ENCODE data around the gene TSR3.
"Not testable (repeated sequence)": the region's sequence is repeated elsewhere in the genome, so short reads cannot be mapped to it uniquely, and the experiment has no call there.

Gene TSR3

DNA sequence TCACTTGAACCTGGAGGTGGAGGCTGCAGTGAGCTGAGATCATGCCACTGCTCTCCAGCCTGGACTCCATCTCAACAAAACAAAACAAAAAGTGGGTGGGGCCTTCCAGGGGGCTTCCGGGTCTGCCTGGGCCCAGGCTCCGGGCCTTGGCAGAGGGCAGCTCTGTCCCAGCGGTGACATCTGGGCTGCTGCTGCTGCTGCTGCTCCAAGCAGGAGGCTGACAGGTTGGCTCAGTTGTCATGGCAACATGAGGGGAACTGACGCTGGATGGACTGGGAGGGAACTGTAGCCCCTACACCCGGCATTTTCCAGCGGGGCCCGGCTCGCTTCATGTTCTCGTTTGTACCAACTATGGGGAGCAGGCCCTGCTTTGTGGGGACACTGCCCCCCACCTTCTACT is 14.2 kb downstream of the TSR3 start:
- DNase-seq (ENCODE audit: low read depth in 2 of 2) = no peak

DNA sequence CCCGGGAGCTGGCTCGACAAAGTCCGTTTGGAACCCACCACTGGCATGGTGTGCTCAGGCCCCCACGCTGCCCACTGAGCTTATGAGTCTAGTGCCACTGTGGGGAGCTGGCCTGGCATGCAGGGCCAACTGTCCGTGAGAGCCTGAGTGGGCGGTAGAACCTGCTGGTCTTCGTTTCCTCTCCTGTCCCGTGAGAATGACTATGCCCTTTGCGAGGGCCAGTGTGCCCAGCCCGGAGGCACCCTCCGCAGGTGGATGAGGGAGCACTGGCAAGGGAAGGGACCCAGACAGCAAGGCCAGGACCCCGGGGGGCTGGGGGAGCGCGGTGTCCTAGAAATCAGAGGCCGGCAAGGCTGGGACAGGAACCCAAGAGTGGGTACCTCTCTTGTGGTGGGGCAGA is 15.1 kb downstream of the TSR3 start:
- no peak for DNase-seq (ENCODE audit: low read depth in 2 of 2)

- no peak for DNase-seq (ENCODE audit: low read depth in 2 of 2)
Observed at GRCh38 chr16:1335996-1336395, 15.7 kb downstream of the TSR3 start.

DNA sequence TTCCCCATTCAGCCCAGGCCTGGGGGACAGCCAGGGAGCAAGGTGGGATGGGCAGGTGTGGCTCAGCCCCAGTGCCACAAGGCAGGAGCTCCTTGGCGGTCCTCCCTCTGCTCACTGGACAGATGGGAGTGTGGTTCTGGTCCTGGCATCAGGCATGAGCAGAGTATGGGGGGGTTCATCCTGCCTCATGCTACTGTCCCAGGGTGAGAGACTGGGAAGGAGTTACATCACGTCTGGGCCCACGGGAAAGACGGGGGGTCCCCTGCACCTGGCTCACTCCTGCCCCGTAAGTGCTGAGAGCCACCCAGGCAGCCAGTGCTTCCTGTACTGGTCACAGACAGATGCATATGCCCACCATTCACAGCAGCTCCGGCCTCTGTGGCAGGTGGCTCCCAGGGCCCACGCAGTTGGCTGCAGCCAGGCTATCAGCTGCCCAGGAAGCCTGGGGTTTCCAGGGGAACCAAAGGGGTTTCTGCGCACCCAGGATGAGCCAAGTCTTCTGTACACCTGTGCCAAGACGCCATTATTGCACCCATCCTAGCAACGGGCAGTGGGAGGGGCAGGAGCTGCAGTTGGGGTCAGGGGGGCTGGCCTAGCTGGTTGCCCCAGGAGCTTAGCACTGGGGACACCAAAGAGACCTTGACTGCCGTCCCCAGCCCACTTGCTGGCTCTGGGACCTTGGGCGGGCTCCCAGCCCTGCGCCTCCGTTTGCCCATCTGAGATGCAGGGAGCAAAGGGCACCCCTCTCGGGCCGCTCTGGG is 16.3 kb downstream of the TSR3 start:
- no peak for DNase-seq (ENCODE audit: low read depth in 2 of 2)

GRCh38 chr16:1334739-1335138 is 16.9 kb downstream of the TSR3 start:
- no peak for DNase-seq (ENCODE audit: low read depth in 2 of 2)

DNA sequence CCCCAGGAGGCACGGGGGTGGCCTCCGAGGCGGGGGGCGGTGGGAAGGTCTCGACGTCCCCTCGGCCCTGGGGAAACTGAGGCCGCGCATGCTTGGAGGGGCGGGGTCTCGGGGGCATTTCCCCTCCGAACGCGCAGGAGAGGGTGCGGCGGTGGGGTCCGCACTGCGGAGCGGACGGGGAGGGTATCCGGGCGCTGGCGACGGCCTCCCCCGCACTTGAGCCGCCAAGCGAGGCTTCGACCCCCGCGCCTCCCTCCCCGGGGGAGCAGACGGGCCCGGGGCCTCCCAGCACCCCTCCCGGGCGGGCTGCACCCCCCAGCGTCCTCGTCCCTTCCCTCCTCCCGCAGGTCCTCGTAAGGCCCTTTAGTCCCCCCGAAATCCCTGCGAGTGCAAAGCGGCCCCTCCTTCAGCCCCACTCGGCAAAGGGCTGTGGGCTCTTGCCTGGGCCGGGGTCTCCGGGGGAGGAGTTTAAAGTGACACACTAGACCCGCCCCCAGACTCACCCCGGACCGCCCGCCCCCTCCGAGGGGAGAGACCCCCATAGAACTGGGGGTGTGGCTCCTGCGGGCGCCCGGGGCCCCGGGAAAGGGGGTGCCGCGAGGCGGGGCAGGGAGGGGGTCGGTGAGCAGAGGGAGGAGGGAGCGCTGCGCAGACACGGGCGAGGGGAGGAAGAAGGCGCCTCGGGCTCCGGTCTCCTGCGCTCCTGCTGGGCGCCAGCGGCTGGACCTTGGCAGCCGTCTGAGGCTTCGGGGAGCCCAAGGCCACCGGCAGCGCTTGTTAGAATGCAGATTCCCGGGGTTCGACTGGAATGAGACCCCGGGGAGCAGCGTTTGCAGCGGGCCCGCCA is 17.6 kb downstream of the TSR3 start:
- no peak for DNase-seq (ENCODE audit: low read depth in 2 of 2)

GRCh38 chr16:1333149-1333812 is 18.4 kb downstream of the TSR3 start, which contains the start of gene BAIAP3:
Gene BAIAP3, plus strand, starts transcription at chr16:1333645. Its CDS starts 4,905 bp downstream, at chr16:1338550.
- DNase-seq (ENCODE audit: low read depth in 2 of 2) = peak in 1 of 2 donors; percentile 45

GRCh38 chr16:1332618-1333148 is 19.0 kb downstream of the TSR3 start:
- DNase-seq (ENCODE audit: low read depth in 2 of 2) = no peak

DNA sequence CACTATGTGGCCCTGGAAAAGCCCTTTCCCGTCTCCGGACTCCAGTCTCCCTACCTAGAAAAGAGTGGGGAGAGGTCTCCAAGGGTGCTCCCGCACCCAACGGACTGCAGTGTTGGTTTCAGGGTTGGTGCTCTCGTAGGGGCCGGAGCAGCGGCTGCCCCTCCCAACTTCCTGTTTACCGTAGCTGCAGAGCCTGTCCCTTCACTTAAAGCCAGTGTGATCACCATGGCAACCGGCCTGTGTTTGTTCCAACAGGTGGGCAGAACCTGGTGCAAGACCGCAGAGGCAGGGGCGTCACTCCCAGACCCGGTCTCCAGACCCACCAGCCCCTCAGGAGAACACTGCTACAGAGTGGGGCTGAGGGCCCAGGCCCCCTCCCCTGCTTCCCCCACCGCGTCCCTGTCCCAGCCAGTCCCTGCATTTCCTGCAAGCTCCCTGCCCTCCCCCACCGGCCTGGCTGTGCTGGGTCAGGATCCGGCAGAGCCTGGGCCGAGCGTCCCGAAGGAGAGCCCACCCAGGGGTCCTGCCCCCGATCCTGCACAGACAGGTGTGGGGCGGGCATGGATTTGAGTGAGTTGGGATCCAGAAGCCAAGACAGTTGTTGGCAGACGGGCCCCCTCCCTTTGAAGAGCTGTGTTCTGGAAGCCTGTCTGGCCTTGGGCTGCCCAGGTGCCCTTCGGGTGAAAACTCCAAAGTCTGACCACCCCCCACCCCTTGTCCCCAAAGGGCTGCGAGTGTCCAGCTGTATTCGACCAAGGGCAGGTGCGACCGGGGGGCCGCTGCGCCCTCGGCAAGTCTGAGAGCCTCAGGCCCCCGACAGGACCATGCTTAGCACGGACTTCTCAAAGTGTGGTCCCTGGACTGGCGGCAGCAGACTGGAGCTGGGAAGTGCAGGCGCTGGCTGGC is 19.7 kb downstream of the TSR3 start:
- DNase-seq (ENCODE audit: low read depth in 2 of 2) = no peak

- no peak for DNase-seq (ENCODE audit: low read depth in 2 of 2)
Observed at GRCh38 chr16:1330931-1331711, 20.6 kb downstream of the TSR3 start.

GRCh38 chr16:1330260-1330914 is 21.3 kb downstream of the TSR3 start:
- DNase-seq (ENCODE audit: low read depth in 2 of 2) = no peak

- not testable (repeated sequence) for DNase-seq (ENCODE audit: low read depth in 2 of 2)
Observed at GRCh38 chr16:1328961-1329360, 22.7 kb downstream of the TSR3 start.

- DNase-seq (ENCODE audit: low read depth in 2 of 2) = not testable (repeated sequence)
Observed at GRCh38 chr16:1328136-1328535, 23.5 kb downstream of the TSR3 start.

GRCh38 chr16:1327619-1327947 is 24.1 kb downstream of the TSR3 start:
- DNase-seq (ENCODE audit: low read depth in 2 of 2) = no peak

DNA sequence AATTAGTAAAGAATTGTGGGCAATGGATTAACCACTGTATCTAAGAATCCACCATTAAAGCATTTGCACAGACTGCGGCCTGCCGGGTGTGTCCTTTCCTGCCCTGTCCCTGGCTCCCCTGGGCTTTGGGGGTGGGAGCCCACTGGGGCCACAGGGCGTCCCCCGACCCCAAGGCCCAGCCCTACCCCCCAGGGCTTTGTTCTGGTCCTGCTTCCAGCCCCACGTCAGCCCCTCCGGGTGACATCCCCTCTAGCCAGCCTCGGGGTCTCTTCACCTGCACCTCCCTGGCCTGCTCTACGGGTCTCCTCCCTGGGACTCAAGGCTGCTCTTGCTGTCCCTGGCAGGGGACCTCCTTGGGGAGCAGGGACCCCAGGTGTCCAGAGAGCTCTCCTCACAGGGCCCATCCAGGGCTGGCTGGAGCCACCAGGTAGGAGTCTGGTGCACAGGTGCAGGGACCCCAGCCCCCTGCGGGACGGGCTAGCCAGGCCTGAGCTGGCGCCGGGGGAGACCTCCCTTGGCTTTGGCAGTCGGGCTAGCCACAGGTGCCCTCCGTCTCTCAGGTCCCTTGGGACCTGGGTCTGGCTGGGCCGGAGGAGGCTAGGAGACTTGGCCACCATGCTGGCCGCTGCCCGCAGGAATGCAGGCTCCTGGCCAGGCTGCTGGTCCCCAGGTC is 24.6 kb downstream of the TSR3 start:
- DNase-seq (ENCODE audit: low read depth in 2 of 2) = no peak

GRCh38 chr16:1326391-1326790 is 25.3 kb downstream of the TSR3 start:
- DNase-seq (ENCODE audit: low read depth in 2 of 2) = no peak

GRCh38 chr16:1325673-1326371 is 25.9 kb downstream of the TSR3 start:
- no peak for DNase-seq (ENCODE audit: low read depth in 2 of 2)

GRCh38 chr16:1325261-1325660 is 26.4 kb downstream of the TSR3 start:
- no peak for DNase-seq (ENCODE audit: low read depth in 2 of 2)
